ENCODE data around the gene DUSP9.

- TF ChIP-seq POLR2A (IDR thresholded peaks at IDR 0.05; ENCODE audit: low read depth, low read length) = no peak
- TF ChIP-seq CTCF (IDR thresholded peaks at IDR 0.05; ENCODE audit: extremely low read depth in 1 of 2, insufficient read depth in 1 of 2, low read depth in 1 of 2, low read length in 2 of 2) = no peak
- no peak for TF ChIP-seq MAX (IDR thresholded peaks at IDR 0.05; ENCODE audit: insufficient read depth, insufficient read length)
Measured at GRCh38 chrX:153636716-153637115, 10.3 kb upstream of the DUSP9 start.
